ENCODE measurements around the gene LENG1. TPM values are rescaled to one million over a fixed set of nuclear protein-coding genes. Genes with fewer than 3 reads are reported as not detected.

The LENG1 gene
- total RNA-seq, 1 experiment from 2014 or later: 7.6 TPM

DNA sequence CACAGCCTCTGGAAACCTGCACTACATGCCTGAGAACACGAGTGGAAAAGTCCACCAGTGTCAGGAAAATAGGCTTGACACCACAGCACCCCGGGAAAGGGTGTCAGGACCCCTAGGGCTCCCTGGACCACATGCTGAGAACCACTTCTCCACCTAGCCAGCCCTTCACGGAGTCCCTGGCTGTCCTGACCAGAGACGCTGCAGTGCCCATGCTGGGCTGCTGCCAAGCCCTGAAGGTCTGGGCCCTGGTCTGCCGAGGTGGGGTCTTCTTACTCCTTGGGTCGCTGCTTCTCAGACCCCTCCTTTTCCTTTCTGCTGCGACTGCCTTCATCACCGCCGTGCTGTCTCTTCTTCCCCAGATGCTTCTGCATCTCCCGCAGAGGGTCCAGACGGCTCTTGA lies 3.0 kb downstream of the LENG1 start:
- ATAC-seq (no peak), DNase-seq (ENCODE audit: low read depth, low spot score) (no peak)
- no peak overlapping the region for H3K4me3 ChIP-seq (replicated peaks in 1 of 2; ENCODE audit: low read depth in 1 of 2, low read length in 2 of 2)
- H3K4me1 ChIP-seq (ENCODE audit: control insufficient read depth in 1 of 2, insufficient read depth in 2 of 2, low read length in 2 of 2): peaks cover 16 to 26% of the 10 kb centered on the region in 2 experiments
- H3K9me3 ChIP-seq (ENCODE audit: control insufficient read depth in 1 of 2, insufficient read depth in 1 of 2, low read depth in 1 of 2, low read length in 2 of 2): no peaks in the 10 kb centered on the region
- no peak overlapping the region for H3K9ac ChIP-seq (ENCODE audit: low read length)
- RAD21 ChIA-PET (ENCODE audit: low non-redundant PET in 1 of 2, low total read pairs in 2 of 2, uncharacterized antibody in 2 of 2, unreplicated experiment in 2 of 2): no interaction called here
- H4K20me1 ChIP-seq (ENCODE audit: insufficient read depth): no peaks in the 10 kb centered on the region
- peaks cover 47 to 51% of the 10 kb centered on the region in 2 experiments; a peak in 3 of 4 replicates for H3K36me3 ChIP-seq (ENCODE audit: control insufficient read depth in 1 of 2, insufficient read depth in 2 of 2, low read length in 2 of 2)
- POLR2A ChIA-PET: interaction anchor here (1.1 to 1.6 kb wide), 2 partner anchors 19 to 41 kb away, joined by 3 to 4 read pairs; partner anchors contain the start of genes CNOT3, PRPF31 and TFPT
- H3K9me2 ChIP-seq (ENCODE audit: insufficient read depth): no peaks in the 10 kb centered on the region
- no peak overlapping the region for H3K4me2 ChIP-seq (ENCODE audit: low read length)
- BruUV-seq (replicated peaks): no TSS peak
- CTCF ChIA-PET: no interaction called here
- H2AFZ ChIP-seq (ENCODE audit: low read depth, low read length, poor library complexity, severe bottlenecking): no peak overlapping the region
- intact Hi-C loops (cut with micrococcal nuclease): no loop called here
- peak; percentile 42 for TF ChIP-seq POLR2AphosphoS5 (IDR thresholded peaks at IDR 0.05; ENCODE audit: low read depth, low read length)
- no peak for TF ChIP-seq EZH2phosphoT487 (IDR thresholded peaks at IDR 0.05; ENCODE audit: borderline replicate concordance)
- no peaks in the 10 kb centered on the region for H3K27me3 ChIP-seq (ENCODE audit: insufficient read depth, low read length)
- no peak overlapping the region for H3K27ac ChIP-seq (ENCODE audit: low read depth, low read length)
- peaks cover 8% of the 10 kb centered on the region for H3K79me2 ChIP-seq (ENCODE audit: insufficient read depth, low read length)

DNA sequence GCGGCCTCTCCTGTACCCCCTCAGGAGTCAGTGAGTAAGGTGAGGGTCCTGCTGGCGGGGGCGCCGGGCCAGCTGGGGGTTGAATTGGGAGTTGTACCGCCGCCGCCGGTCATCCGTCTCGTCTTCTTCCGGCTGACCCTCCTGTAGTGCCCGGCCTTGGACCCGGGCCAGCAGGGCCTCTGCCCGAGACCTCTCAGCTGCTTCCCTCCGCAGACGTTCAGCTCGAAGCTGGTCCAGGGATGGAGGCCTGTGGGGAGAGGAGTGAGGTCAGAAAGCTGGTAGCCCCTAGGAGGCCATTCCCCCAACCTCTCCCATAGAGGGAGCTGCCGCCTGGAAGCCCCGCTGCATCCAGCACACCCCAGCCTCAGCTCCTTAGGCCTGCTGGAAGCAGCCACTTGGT lies 3.8 kb downstream of the LENG1 start:
- BruUV-seq (replicated peaks): no TSS peak
- ChIA-PET RAD21 (ENCODE audit: low non-redundant PET in 1 of 2, low total read pairs in 2 of 2, uncharacterized antibody in 2 of 2, unreplicated experiment in 2 of 2) (interaction anchor here in 1 of 2 experiments (0.6 kb wide), 1 partner anchor 176 kb away, joined by 3 read pairs; no protein-coding TSS in a partner anchor), POLR2A (interaction anchor here (1.1 kb wide), 1 partner anchor 19 kb away, joined by 3 read pairs; the partner anchor contains the start of gene CNOT3), CTCF (no interaction called here)
- Histone ChIP-seq H3K4me2 (ENCODE audit: low read length) (no peak overlapping the region), H3K4me3 (replicated peaks in 1 of 2; ENCODE audit: low read depth in 1 of 2, low read length in 2 of 2) (no peak overlapping the region), H3K36me3 (ENCODE audit: control insufficient read depth in 1 of 2, insufficient read depth in 2 of 2, low read length in 2 of 2) (peaks cover 47 to 53% of the 10 kb centered on the region in 2 experiments; a peak in 3 of 4 replicates), H2AFZ (ENCODE audit: low read depth, low read length, poor library complexity, severe bottlenecking) (no peak overlapping the region), H3K27me3 (ENCODE audit: insufficient read depth, low read length) (no peaks in the 10 kb centered on the region), H4K20me1 (ENCODE audit: insufficient read depth) (no peaks in the 10 kb centered on the region), H3K9me3 (ENCODE audit: control insufficient read depth in 1 of 2, insufficient read depth in 1 of 2, low read depth in 1 of 2, low read length in 2 of 2) (no peaks in the 10 kb centered on the region), H3K9me2 (ENCODE audit: insufficient read depth) (no peaks in the 10 kb centered on the region), H3K27ac (ENCODE audit: low read depth, low read length) (no peak overlapping the region), H3K9ac (ENCODE audit: low read length) (no peak overlapping the region), H3K79me2 (ENCODE audit: insufficient read depth, low read length) (peaks cover 8% of the 10 kb centered on the region), H3K4me1 (ENCODE audit: control insufficient read depth in 1 of 2, insufficient read depth in 2 of 2, low read length in 2 of 2) (peaks cover 10 to 20% of the 10 kb centered on the region in 2 experiments)
- ATAC-seq: no peak
- intact Hi-C loops (cut with micrococcal nuclease): no loop called here
- TF ChIP-seq CTCF (IDR thresholded peaks at IDR 0.05 in 2 of 3, conservative IDR thresholded peaks at IDR 0.05 in 1 of 3; ENCODE audit: borderline replicate concordance in 1 of 3, insufficient read depth in 1 of 3, low read depth in 2 of 3, low read length in 2 of 3) (peak in 1 of 3 experiments; percentile 17; a peak in 1 of 6 replicates), SIN3A (IDR thresholded peaks at IDR 0.05; ENCODE audit: low read depth) (no peak)
- DNase-seq (ENCODE audit: low read depth, low spot score): no peak

All from HCT116 (cell line).